ENCODE measurements around the gene ACAA1. TPM values are rescaled to one million over a fixed set of nuclear protein-coding genes. Genes with fewer than 3 reads are reported as not detected.

Gene ACAA1
- total and polyA plus RNA-seq, 9 of the 15 experiments (the other 6 are each of a cell fraction or from before 2014, with no cell fraction given): 4.0 to 88.9 (median 57.2) TPM

DNA sequence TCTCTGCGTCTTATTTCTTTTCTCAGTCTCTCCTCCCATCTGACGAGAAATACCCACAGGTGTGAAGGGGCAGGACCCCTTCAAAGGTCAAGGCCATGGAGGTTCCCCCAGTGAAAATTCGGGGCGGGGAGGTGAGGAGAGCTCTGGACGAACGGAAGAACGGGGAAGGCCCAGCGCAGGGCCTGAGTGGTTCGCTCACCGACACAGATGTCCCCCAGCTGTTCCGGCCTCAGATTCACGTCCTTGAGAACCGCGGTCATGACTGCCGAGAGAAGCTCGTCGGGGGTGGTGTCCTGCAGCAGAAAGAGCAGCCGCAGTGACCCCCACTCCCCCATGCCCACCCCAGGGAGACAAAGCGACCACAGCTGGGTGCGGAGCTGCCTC is 542 bp downstream of the ACAA1 start (continued):
- TF ChIP-seq, protein P1, sequence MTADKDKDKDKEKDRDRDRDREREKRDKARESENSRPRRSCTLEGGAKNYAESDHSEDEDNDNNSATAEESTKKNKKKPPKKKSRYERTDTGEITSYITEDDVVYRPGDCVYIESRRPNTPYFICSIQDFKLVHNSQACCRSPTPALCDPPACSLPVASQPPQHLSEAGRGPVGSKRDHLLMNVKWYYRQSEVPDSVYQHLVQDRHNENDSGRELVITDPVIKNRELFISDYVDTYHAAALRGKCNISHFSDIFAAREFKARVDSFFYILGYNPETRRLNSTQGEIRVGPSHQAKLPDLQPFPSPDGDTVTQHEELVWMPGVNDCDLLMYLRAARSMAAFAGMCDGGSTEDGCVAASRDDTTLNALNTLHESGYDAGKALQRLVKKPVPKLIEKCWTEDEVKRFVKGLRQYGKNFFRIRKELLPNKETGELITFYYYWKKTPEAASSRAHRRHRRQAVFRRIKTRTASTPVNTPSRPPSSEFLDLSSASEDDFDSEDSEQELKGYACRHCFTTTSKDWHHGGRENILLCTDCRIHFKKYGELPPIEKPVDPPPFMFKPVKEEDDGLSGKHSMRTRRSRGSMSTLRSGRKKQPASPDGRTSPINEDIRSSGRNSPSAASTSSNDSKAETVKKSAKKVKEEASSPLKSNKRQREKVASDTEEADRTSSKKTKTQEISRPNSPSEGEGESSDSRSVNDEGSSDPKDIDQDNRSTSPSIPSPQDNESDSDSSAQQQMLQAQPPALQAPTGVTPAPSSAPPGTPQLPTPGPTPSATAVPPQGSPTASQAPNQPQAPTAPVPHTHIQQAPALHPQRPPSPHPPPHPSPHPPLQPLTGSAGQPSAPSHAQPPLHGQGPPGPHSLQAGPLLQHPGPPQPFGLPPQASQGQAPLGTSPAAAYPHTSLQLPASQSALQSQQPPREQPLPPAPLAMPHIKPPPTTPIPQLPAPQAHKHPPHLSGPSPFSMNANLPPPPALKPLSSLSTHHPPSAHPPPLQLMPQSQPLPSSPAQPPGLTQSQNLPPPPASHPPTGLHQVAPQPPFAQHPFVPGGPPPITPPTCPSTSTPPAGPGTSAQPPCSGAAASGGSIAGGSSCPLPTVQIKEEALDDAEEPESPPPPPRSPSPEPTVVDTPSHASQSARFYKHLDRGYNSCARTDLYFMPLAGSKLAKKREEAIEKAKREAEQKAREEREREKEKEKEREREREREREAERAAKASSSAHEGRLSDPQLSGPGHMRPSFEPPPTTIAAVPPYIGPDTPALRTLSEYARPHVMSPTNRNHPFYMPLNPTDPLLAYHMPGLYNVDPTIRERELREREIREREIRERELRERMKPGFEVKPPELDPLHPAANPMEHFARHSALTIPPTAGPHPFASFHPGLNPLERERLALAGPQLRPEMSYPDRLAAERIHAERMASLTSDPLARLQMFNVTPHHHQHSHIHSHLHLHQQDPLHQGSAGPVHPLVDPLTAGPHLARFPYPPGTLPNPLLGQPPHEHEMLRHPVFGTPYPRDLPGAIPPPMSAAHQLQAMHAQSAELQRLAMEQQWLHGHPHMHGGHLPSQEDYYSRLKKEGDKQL (CRISPR knock-in tag; IDR thresholded peaks at IDR 0.05; ENCODE audit: borderline replicate concordance): no peak
- TF ChIP-seq, protein P2, sequence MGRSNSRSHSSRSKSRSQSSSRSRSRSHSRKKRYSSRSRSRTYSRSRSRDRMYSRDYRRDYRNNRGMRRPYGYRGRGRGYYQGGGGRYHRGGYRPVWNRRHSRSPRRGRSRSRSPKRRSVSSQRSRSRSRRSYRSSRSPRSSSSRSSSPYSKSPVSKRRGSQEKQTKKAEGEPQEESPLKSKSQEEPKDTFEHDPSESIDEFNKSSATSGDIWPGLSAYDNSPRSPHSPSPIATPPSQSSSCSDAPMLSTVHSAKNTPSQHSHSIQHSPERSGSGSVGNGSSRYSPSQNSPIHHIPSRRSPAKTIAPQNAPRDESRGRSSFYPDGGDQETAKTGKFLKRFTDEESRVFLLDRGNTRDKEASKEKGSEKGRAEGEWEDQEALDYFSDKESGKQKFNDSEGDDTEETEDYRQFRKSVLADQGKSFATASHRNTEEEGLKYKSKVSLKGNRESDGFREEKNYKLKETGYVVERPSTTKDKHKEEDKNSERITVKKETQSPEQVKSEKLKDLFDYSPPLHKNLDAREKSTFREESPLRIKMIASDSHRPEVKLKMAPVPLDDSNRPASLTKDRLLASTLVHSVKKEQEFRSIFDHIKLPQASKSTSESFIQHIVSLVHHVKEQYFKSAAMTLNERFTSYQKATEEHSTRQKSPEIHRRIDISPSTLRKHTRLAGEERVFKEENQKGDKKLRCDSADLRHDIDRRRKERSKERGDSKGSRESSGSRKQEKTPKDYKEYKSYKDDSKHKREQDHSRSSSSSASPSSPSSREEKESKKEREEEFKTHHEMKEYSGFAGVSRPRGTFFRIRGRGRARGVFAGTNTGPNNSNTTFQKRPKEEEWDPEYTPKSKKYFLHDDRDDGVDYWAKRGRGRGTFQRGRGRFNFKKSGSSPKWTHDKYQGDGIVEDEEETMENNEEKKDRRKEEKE (IDR thresholded peaks at IDR 0.05; ENCODE audit: borderline replicate concordance in 1 of 2, control insufficient read depth in 1 of 2, low read depth in 2 of 2, low read length in 1 of 2): no peak
- TF ChIP-seq, protein P3, sequence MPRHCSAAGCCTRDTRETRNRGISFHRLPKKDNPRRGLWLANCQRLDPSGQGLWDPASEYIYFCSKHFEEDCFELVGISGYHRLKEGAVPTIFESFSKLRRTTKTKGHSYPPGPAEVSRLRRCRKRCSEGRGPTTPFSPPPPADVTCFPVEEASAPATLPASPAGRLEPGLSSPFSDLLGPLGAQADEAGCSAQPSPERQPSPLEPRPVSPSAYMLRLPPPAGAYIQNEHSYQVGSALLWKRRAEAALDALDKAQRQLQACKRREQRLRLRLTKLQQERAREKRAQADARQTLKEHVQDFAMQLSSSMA (CRISPR knock-in tag; IDR thresholded peaks at IDR 0.05): no peak
- TF ChIP-seq CTBP1 (IDR thresholded peaks at IDR 0.05; ENCODE audit: borderline replicate concordance) (no peak), ERF (CRISPR knock-in tag; IDR thresholded peaks at IDR 0.05) (no peak), HSF4 (CRISPR knock-in tag; IDR thresholded peaks at IDR 0.05; ENCODE audit: borderline replicate concordance) (no peak)
- TF ChIP-seq, protein P4, sequence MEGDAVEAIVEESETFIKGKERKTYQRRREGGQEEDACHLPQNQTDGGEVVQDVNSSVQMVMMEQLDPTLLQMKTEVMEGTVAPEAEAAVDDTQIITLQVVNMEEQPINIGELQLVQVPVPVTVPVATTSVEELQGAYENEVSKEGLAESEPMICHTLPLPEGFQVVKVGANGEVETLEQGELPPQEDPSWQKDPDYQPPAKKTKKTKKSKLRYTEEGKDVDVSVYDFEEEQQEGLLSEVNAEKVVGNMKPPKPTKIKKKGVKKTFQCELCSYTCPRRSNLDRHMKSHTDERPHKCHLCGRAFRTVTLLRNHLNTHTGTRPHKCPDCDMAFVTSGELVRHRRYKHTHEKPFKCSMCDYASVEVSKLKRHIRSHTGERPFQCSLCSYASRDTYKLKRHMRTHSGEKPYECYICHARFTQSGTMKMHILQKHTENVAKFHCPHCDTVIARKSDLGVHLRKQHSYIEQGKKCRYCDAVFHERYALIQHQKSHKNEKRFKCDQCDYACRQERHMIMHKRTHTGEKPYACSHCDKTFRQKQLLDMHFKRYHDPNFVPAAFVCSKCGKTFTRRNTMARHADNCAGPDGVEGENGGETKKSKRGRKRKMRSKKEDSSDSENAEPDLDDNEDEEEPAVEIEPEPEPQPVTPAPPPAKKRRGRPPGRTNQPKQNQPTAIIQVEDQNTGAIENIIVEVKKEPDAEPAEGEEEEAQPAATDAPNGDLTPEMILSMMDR (IDR thresholded peaks at IDR 0.05 in 2 of 3, conservative IDR thresholded peaks at IDR 0.05 in 1 of 3; ENCODE audit: insufficient read depth in 2 of 3, low read depth in 1 of 3, low read length in 3 of 3): no peak

Data from K562 (cell line).